GM12878 (cell line): ENCODE results near the gene LHX2. TPM values are rescaled to one million over a fixed set of nuclear protein-coding genes. Genes with fewer than 3 reads are reported as not detected.

ENCODE experiments used
- ATAC-seq: fragments of 200-7000 bp; cut with Tn5 transposase; 3 replicates; pipeline ENCODE4 v1.9.1; 2020; ENCODE audit warnings: mild to moderate bottlenecking, moderate library complexity
- BruUV-seq: library from RNA; stranded (reverse); fragments of 400-500 nt; replicated peaks from 2 replicates; lab custom pipeline; 2021; lab: Mats Ljungman, UMichigan
- CTCF ChIA-PET: fragments of 300-600 bp; sonication (Branson Sonifier 250); formaldehyde crosslinking; extraction: SDS; loops from one replicate; lab custom pipeline; 2021; ENCODE audit warnings: inconsistent platforms; lab: Yijun Ruan, JAX
- POLR2A ChIA-PET: fragments of 350-600 bp; formaldehyde crosslinking; extraction: SDS; loops from one replicate; lab custom pipeline; 2021; ENCODE audit warnings: inconsistent platforms; lab: Charles Lee
- RAD21 ChIA-PET: fragments of 300-600 bp; sonication (Branson Sonifier 250); formaldehyde crosslinking; loops from one replicate; lab custom pipeline; 2023; ENCODE audit warnings: antibody characterized with exemption; ENCODE audit not compliant: unreplicated experiment; lab: Charles Lee
- SMC1A ChIA-PET: fragments of 300-600 bp; sonication (Branson Sonifier 250); formaldehyde crosslinking; loops from one replicate; lab custom pipeline; 2023; ENCODE audit not compliant: unreplicated experiment, uncharacterized antibody; lab: Charles Lee
- DNase-seq: peaks from one replicate; pipeline ENCODE4 v3.0.0-alpha.2; 2011; ENCODE audit warnings: low read depth, low spot score
- FAIRE-seq: peaks from 3 replicates; lab custom pipeline; 2011; peaks lifted over from hg19 to GRCh38; lab: Jason Lieb, UNC
- H2AFZ ChIP-seq: 2 replicates; pipeline ENCODE4 v1.6.0; 2011; ENCODE audit warnings: low read depth, low read length, control low read depth; ENCODE audit not compliant: control insufficient read depth
- H3K27ac ChIP-seq: 2 replicates; pipeline ENCODE4 v1.5.1; 2011; ENCODE audit warnings: control low read depth; ENCODE audit not compliant: control insufficient read depth, insufficient read depth
- H3K27me3 ChIP-seq, 2 experiments: replicated peaks in 1 of 2; 2 replicates each; pipeline versions ENCODE4 v1.6.0 to v1.6.1; 2011; ENCODE audit warnings: low read length in 1 of 2; ENCODE audit not compliant: control insufficient read depth in 2 of 2, insufficient read depth in 2 of 2
- H3K36me3 ChIP-seq, 2 experiments: 2 replicates each; pipeline ENCODE4 v1.5.1; 2011; ENCODE audit warnings: low read length in 1 of 2; ENCODE audit not compliant: control insufficient read depth in 2 of 2, insufficient read depth in 2 of 2
- H3K4me1 ChIP-seq: 2 replicates; pipeline ENCODE4 v1.6.1; 2011; ENCODE audit warnings: mild to moderate bottlenecking, low read length, moderate library complexity, mixed read lengths; ENCODE audit not compliant: control insufficient read depth, insufficient read depth
- H3K4me2 ChIP-seq: 2 replicates; pipeline ENCODE4 v1.6.0; 2011; ENCODE audit warnings: control low read depth; ENCODE audit not compliant: control insufficient read depth, insufficient read depth
- H3K4me3 ChIP-seq: fragments of 200-600 bp; sonication (generic); 2 replicates; pipeline ENCODE4 v1.5.1; 2016
- H3K79me2 ChIP-seq: 2 replicates; pipeline ENCODE4 v1.6.0; 2011; ENCODE audit warnings: low read length; ENCODE audit not compliant: control insufficient read depth, insufficient read depth
- H3K9ac ChIP-seq: 2 replicates; pipeline ENCODE4 v1.8.0; 2011; ENCODE audit warnings: low read length, control low read depth, mixed read lengths; ENCODE audit not compliant: control insufficient read depth, insufficient read depth
- H3K9me3 ChIP-seq: replicated peaks from 3 replicates; pipeline ENCODE4 v1.5.1; 2011; ENCODE audit warnings: mild to moderate bottlenecking, low read length; ENCODE audit not compliant: control insufficient read depth, insufficient read depth
- H4K20me1 ChIP-seq: 2 replicates; pipeline ENCODE4 v1.6.0; 2011; ENCODE audit not compliant: control insufficient read depth, insufficient read depth
- JUNB ChIP-seq: IDR thresholded peaks from 2 replicates; pipeline ENCODE4 v1.6.1; 2016; ENCODE audit warnings: antibody characterized with exemption, mild to moderate bottlenecking
- ZNF384 ChIP-seq: IDR thresholded peaks from 2 replicates; pipeline ENCODE4 v1.6.1; 2012; ENCODE audit warnings: low read depth, mild to moderate bottlenecking, low read length, improper control_type of control experiment, borderline replicate concordance
- WGBS: methylation state at CpG from one replicate; pipeline ENCODE4 v1.1.6; 2016; ENCODE audit warnings: low lambda C conversion rate; ENCODE audit not compliant: insufficient replicate concordance, insufficient coverage; ENCODE audit errors: missing lambda C conversion rate; 5-methylcytosine and 5-hydroxymethylcytosine counted together
- in situ Hi-C: fragments of 300-500 bp; cut with MboI; formaldehyde crosslinking; loops from 9 replicates; pipeline ENCODE4 v1.14.3; 2018; ENCODE audit warnings: mixed read lengths
- intact Hi-C: fragments of 100-400 bp; cut with micrococcal nuclease; formaldehyde crosslinking; loops from one replicate; pipeline ENCODE4 v1.14.2; 2022; ENCODE audit not compliant: unreplicated experiment
- polyA plus RNA-seq, 11 experiments: library from polyadenylated mRNA; depleted of rRNA in 4 of 11; unstranded in 6 of 11; stranded (reverse) in 5 of 11; fragments of >200 nt; fragmentation: Nextera tagmentation in 4 of 11; fragmentation: Illumina TruSeq in 1 of 11; extraction: Ambion mirVana in 4 of 11; extraction: Trizol in 1 of 11; gene quantifications; 1 replicate in 1 of 11; 2 replicates in 10 of 11; pipeline versions ENCODE4 v1.2.1 to v1.2.3, GENCODE V29; 2011 to 2016; ENCODE audit warnings: inconsistent platforms in 2 of 11, missing spikeins in 2 of 11, low read depth in 1 of 11
- total RNA-seq, 4 experiments: library from RNA; depleted of rRNA in 3 of 4; stranded (reverse); fragments of >200 nt in 3 of 4; fragmentation: Illumina TruSeq in 1 of 4; extraction: Trizol in 1 of 4; gene quantifications; 2 replicates each; pipeline versions ENCODE4 v1.2.1 to v1.2.3, GENCODE V29; 2013 to 2021

Gene LHX2
- total and polyA plus RNA-seq, 10 of the 15 experiments (the other 5 are each of a cell fraction or from before 2014, with no cell fraction given) = 0.82 to 69.8 (median 5.3) TPM

DNA sequence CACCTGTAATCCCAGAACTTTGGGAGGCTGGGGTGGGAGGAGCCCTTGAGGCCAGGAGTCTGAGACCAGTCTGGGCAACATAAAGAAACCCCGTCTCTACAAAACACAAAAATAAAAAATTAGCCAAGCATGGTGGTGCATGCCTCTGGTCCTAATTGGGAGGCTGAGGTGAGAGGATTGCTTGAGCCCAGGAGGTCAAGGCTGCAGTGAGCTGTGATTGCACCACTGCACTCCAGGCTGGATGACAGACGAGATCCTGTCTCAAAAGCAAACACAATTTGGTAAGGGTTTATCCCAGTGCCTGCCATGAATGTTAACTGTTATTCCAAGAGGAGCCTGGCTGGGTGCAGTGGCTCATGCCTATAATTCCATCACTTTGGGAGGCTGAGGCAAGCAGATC is 71.1 kb downstream of the LHX2 start:
- TF ChIP-seq ZNF384 (no peak), JUNB (no peak)
- no peak overlapping the region for H3K9ac ChIP-seq
- in situ Hi-C loops (no loop called here), intact Hi-C loops (no loop called here)
- 43% methylated on average over 2 of the region's 2 CpGs for WGBS
- H3K4me3 ChIP-seq = no peak overlapping the region
- H4K20me1 ChIP-seq = no peaks in the 10 kb centered on the region
- no peaks in the 10 kb centered on the region for H3K4me1 ChIP-seq
- no peak overlapping the region for H3K27ac ChIP-seq
- H3K79me2 ChIP-seq = no peaks in the 10 kb centered on the region
- ChIA-PET SMC1A (no interaction called here), RAD21 (no interaction called here), CTCF (no interaction called here), POLR2A (no interaction called here)
- H3K36me3 ChIP-seq = no peaks in the 10 kb centered on the region
- no peak for FAIRE-seq
- no TSS peak for BruUV-seq
- ATAC-seq = no peak
- no peaks in the 10 kb centered on the region for H3K9me3 ChIP-seq
- no peak overlapping the region for H3K4me2 ChIP-seq
- no peaks in the 10 kb centered on the region for H3K27me3 ChIP-seq
- no peak for DNase-seq
- H2AFZ ChIP-seq = no peak overlapping the region

Other genes starting within 250 kb of the LHX2 start
- 32.3 and 36.2 TPM in 2 replicates for gene DENND1A, start 81.6 kb upstream of the LHX2 start, total RNA-seq (2014; rRNA removed)
- gene DENND1A, start 81.6 kb upstream of the LHX2 start, total RNA-seq (2014; rRNA removed; fragmentation: Illumina TruSeq; extraction: Trizol) = 19.3 and 25.1 TPM in 2 replicates
- 44.0 and 46.7 TPM in 2 replicates for gene DENND1A, start 81.6 kb upstream of the LHX2 start, total RNA-seq (2021)
- gene DENND1A, start 81.6 kb upstream of the LHX2 start, polyA plus RNA-seq (2011; rRNA removed) = 26.8 and 48.6 TPM in 2 replicates
- gene DENND1A, start 81.6 kb upstream of the LHX2 start, polyA plus RNA-seq (2014; fragmentation: Illumina TruSeq; extraction: Trizol) = 19.6 and 36.5 TPM in 2 replicates
- 10 to 100 TPM; 14.1 to 19.1 TPM for gene DENND1A, start 81.6 kb upstream of the LHX2 start, polyA plus RNA-seq (2014; fragmentation: Nextera tagmentation; extraction: Ambion mirVana)
- 31.6 and 33.9 TPM in 2 replicates for gene DENND1A, start 81.6 kb upstream of the LHX2 start, polyA plus RNA-seq (2014; rRNA removed)
- gene DENND1A, start 81.6 kb upstream of the LHX2 start, polyA plus RNA-seq (2016; fragmentation: Nextera tagmentation; extraction: Ambion mirVana) = 10 to 100 TPM; 40.6 to 42.0 TPM
- gene NEK6, start 246.2 kb downstream of the LHX2 start, total RNA-seq (2014; rRNA removed) = 50.0 and 58.0 TPM in 2 replicates
- 51.8 and 53.8 TPM in 2 replicates for gene NEK6, start 246.2 kb downstream of the LHX2 start, total RNA-seq (2014; rRNA removed; fragmentation: Illumina TruSeq; extraction: Trizol)
- gene NEK6, start 246.2 kb downstream of the LHX2 start, total RNA-seq (2021) = 136 and 142 TPM in 2 replicates
- 131 and 161 TPM in 2 replicates for gene NEK6, start 246.2 kb downstream of the LHX2 start, polyA plus RNA-seq (2011; rRNA removed)
- 68.6 and 87.1 TPM in 2 replicates for gene NEK6, start 246.2 kb downstream of the LHX2 start, polyA plus RNA-seq (2014; fragmentation: Illumina TruSeq; extraction: Trizol)
- 10 to 100 TPM; 31.3 to 33.2 TPM for gene NEK6, start 246.2 kb downstream of the LHX2 start, polyA plus RNA-seq (2014; fragmentation: Nextera tagmentation; extraction: Ambion mirVana)
- 91.3 and 96.0 TPM in 2 replicates for gene NEK6, start 246.2 kb downstream of the LHX2 start, polyA plus RNA-seq (2014; rRNA removed)
- 100 to 1,000 TPM in 1 of 2 experiments, 10 to 100 TPM in 1; 97.0 to 104 TPM for gene NEK6, start 246.2 kb downstream of the LHX2 start, polyA plus RNA-seq (2016; fragmentation: Nextera tagmentation; extraction: Ambion mirVana)